Measurements from ENCODE around the gene RCVRN. TPM values are rescaled to one million over a fixed set of nuclear protein-coding genes. Genes with fewer than 3 reads are reported as not detected.

The RCVRN gene
- total RNA-seq, 4 donors from 2014 or later = not detected

GRCh38 chr17:9918352-9918751, 13.3 kb upstream of the RCVRN start:
- intact Hi-C loops (cut with DNase I; ENCODE audit: low total_unique reads) = no loop called here
- in situ Hi-C loops (cut with MboI; ENCODE audit: low pct_ligation_motif_present in 1 of 4, low pct_unique_long_range_greater_than_20kb in 1 of 4, low sequenced_read_pairs in 3 of 4) = loop anchor here in 1 of 4 donors (25.0 kb wide), 1 partner anchor 694 kb away; no protein-coding TSS in a partner anchor
- no peak for TF ChIP-seq CTCF (IDR thresholded peaks at IDR 0.05)
- no peak for TF ChIP-seq POLR2A (IDR thresholded peaks at IDR 0.05)
- TF ChIP-seq POLR2AphosphoS5 (IDR thresholded peaks at IDR 0.05) = no peak
- no peak for TF ChIP-seq EP300 (IDR thresholded peaks at IDR 0.05; ENCODE audit: low read depth)

GRCh38 chr17:9917801-9918200, 12.7 kb upstream of the RCVRN start:
- 50 to 80% methylated on average over 2 to 19 of the region's 19 CpGs for WGBS, 2 donors (ENCODE audit: low coverage in 1 of 2)
- no peak for DNase-seq
- intact Hi-C loops (cut with DNase I; ENCODE audit: low total_unique reads) = loop anchor here (1.0 kb wide), 1 partner anchor 38 kb away; no protein-coding TSS in a partner anchor
- in situ Hi-C loops (cut with MboI; ENCODE audit: low pct_ligation_motif_present in 1 of 4, low pct_unique_long_range_greater_than_20kb in 1 of 4, low sequenced_read_pairs in 3 of 4) = loop anchor here in 1 of 4 donors (25.0 kb wide), 1 partner anchor 694 kb away; no protein-coding TSS in a partner anchor
- Histone ChIP-seq H3K27me3 (no peaks in the 10 kb centered on the region), H3K27ac (no peak overlapping the region), H3K4me1 (no peaks in the 10 kb centered on the region), H3K4me3 (no peak overlapping the region), H3K9me3 (no peaks in the 10 kb centered on the region), H3K36me3 (no peaks in the 10 kb centered on the region)
- TF ChIP-seq POLR2AphosphoS5 (IDR thresholded peaks at IDR 0.05) (no peak), POLR2A (IDR thresholded peaks at IDR 0.05) (no peak), CTCF (IDR thresholded peaks at IDR 0.05) (no peak), EP300 (IDR thresholded peaks at IDR 0.05; ENCODE audit: low read depth) (no peak)

More at GRCh38 chr17:9918352-9918751, 13.3 kb upstream of the RCVRN start:
- no peaks in the 10 kb centered on the region for H3K4me1 ChIP-seq
- H3K4me3 ChIP-seq = no peak overlapping the region
- no peaks in the 10 kb centered on the region for H3K9me3 ChIP-seq
- WGBS, 2 donors (ENCODE audit: low coverage in 1 of 2) = 88 to 89% methylated on average over 4 to 8 of the region's 8 CpGs
- no peaks in the 10 kb centered on the region for H3K36me3 ChIP-seq
- no peak overlapping the region for H3K27ac ChIP-seq
- no peak for DNase-seq
- H3K27me3 ChIP-seq = no peaks in the 10 kb centered on the region

- no peaks in the 10 kb centered on the region for H3K4me1 ChIP-seq
- WGBS, 2 donors (ENCODE audit: low coverage in 1 of 2) = 88% methylated on average over 13 of the region's 13 CpGs; no CpG with 5 or more reads in 1 of the 2 donors
- H3K27me3 ChIP-seq = no peaks in the 10 kb centered on the region
- no peak overlapping the region for H3K4me3 ChIP-seq
- intact Hi-C loops (cut with DNase I; ENCODE audit: low total_unique reads) (loop anchor here (1.0 kb wide), 1 partner anchor 38 kb away; no protein-coding TSS in a partner anchor), in situ Hi-C loops (cut with MboI; ENCODE audit: low pct_ligation_motif_present in 1 of 4, low pct_unique_long_range_greater_than_20kb in 1 of 4, low sequenced_read_pairs in 3 of 4) (loop anchor here in 1 of 4 donors (25.0 kb wide), 1 partner anchor 695 kb away; no protein-coding TSS in a partner anchor)
- H3K27ac ChIP-seq = no peak overlapping the region
- no peak for DNase-seq
- H3K9me3 ChIP-seq = no peaks in the 10 kb centered on the region
- no peaks in the 10 kb centered on the region for H3K36me3 ChIP-seq
- TF ChIP-seq POLR2AphosphoS5 (IDR thresholded peaks at IDR 0.05) = no peak
- no peak for TF ChIP-seq POLR2A (IDR thresholded peaks at IDR 0.05)
- TF ChIP-seq CTCF (IDR thresholded peaks at IDR 0.05) = no peak
- TF ChIP-seq EP300 (IDR thresholded peaks at IDR 0.05; ENCODE audit: low read depth) = no peak
Measured at GRCh38 chr17:9917131-9917530, 12.1 kb upstream of the RCVRN start.

- H3K36me3 ChIP-seq = no peaks in the 10 kb centered on the region
- WGBS, 2 donors (ENCODE audit: low coverage in 1 of 2) = 78% methylated on average over 7 of the region's 8 CpGs; no CpG with 5 or more reads in 1 of the 2 donors
- intact Hi-C loops (cut with DNase I; ENCODE audit: low total_unique reads) = no loop called here
Measured at GRCh38 chr17:9916108-9916507, 11.0 kb upstream of the RCVRN start.

More at GRCh38 chr17:9916108-9916507, 11.0 kb upstream of the RCVRN start:
- H3K4me3 ChIP-seq = no peak overlapping the region
- no peaks in the 10 kb centered on the region for H3K4me1 ChIP-seq
- TF ChIP-seq POLR2AphosphoS5 (IDR thresholded peaks at IDR 0.05) (no peak), EP300 (IDR thresholded peaks at IDR 0.05; ENCODE audit: low read depth) (no peak), CTCF (IDR thresholded peaks at IDR 0.05) (no peak), POLR2A (IDR thresholded peaks at IDR 0.05) (no peak)
- in situ Hi-C loops (cut with MboI; ENCODE audit: low pct_ligation_motif_present in 1 of 4, low pct_unique_long_range_greater_than_20kb in 1 of 4, low sequenced_read_pairs in 3 of 4) = loop anchor here in 1 of 4 donors (25.0 kb wide), 1 partner anchor 696 kb away; no protein-coding TSS in a partner anchor
- no peaks in the 10 kb centered on the region for H3K27me3 ChIP-seq
- H3K9me3 ChIP-seq = no peaks in the 10 kb centered on the region
- no peak overlapping the region for H3K27ac ChIP-seq
- no peak for DNase-seq

Data from transverse colon (tissue), 4 donors.